ENCODE results near the gene HOXA13. TPM values are rescaled to one million over a fixed set of nuclear protein-coding genes. Genes with fewer than 3 reads are reported as not detected.

The HOXA13 gene
- total and polyA plus RNA-seq, 8 donors: 29.0 TPM; not detected in 7

DNA sequence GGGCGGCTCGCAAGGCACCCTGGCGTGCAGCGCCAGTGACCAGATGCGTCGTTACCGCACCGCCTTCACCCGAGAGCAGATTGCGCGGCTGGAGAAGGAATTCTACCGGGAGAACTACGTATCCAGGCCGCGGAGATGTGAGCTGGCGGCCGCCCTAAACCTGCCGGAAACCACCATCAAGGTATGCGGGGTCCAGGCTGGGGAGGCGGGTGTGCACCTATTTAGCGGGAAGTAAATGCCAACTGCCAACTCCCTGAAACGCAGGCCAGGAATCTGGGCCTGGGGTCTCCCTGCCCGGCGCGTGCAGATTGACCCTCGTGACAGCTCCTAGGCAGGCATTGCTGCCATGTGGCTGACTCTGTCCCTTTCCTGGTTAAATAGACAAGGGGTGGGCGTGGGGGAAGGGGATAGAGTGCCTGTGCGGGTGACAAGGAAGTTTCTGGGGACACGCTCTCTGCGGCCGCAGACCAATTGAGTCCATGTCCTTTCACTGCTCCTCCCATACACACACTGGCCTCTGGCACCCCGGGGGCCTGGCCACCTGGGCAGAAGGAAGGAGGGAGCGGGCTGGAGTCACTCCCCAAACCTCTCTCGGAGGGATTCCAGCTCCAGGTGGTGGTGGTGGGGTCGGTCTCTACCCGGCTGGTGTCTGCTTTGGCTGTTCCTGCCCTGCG, 45.4 kb upstream of the HOXA13 start:
- peaks cover 52 to 100% (median 100%) of the 10 kb centered on the region in 3 donors for H3K27me3 ChIP-seq
- no peak overlapping the region for H3K27ac ChIP-seq
- H3K4me1 ChIP-seq: peaks cover 27 to 63% (median 46%) of the 10 kb centered on the region in 4 donors
- H3K36me3 ChIP-seq: no peaks in the 10 kb centered on the region
- no peaks in the 10 kb centered on the region for H3K9me3 ChIP-seq
- intact Hi-C loops (cut with DNase I; ENCODE audit: low total_unique reads): no loop called here
- H3K4me3 ChIP-seq: peak overlapping the region in 3 of 4 donors; percentile 22 to 39 (median 28)
- WGBS, 5 donors: 8 to 17% (median 10%) methylated on average over 24 to 37 of the region's 37 CpGs
- TF ChIP-seq POLR2A (IDR thresholded peaks at IDR 0.05) (no peak), EP300 (IDR thresholded peaks at IDR 0.05) (no peak), CTCF (IDR thresholded peaks at IDR 0.05) (no peak), POLR2AphosphoS5 (IDR thresholded peaks at IDR 0.05) (no peak)
- DNase-seq: no peak

DNA sequence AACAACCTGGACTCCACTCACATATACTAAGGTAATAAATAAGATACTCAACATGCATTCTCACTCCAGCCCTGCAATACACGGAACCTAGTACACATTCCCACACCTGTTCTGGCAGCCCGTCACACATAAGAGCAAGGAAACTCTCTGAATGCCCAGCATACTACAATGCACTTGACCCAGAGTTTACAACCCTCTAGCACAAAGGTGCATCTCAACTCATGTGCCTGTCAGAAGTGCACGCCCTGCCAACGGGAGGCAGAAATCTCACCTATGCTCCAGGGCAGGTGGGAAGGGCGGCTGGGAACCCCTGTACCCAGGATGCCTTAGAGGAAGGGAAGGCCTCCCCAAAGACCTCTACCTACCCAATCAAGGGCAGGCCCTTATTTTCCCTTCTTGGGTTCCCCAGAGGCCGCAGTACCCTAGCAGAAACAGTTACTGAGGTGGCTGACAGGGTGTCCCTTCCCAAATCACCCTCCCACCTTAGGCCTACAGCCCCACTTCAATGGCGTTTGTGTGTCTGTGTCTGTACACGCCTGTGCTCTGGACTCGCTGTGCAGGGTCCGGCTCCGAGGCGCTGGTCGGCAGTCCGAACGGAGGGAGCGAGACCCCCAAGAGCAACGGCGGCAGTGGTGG, 44.7 kb upstream of the HOXA13 start:
- DNase-seq: no peak

GRCh38 chr7:27243340-27244163, 43.7 kb upstream of the HOXA13 start:
- DNase-seq: no peak
- TF ChIP-seq EP300 (IDR thresholded peaks at IDR 0.05) (no peak), POLR2AphosphoS5 (IDR thresholded peaks at IDR 0.05) (no peak), POLR2A (IDR thresholded peaks at IDR 0.05) (no peak)
- Histone ChIP-seq H3K9me3 (no peaks in the 10 kb centered on the region), H3K27ac (no peak overlapping the region), H3K4me3 (peak overlapping the region in 2 of 4 donors; percentile 25 to 33), H3K27me3 (peaks cover 51 to 100% (median 100%) of the 10 kb centered on the region in 3 donors), H3K36me3 (no peaks in the 10 kb centered on the region), H3K4me1 (peaks cover 34 to 66% (median 52%) of the 10 kb centered on the region in 4 donors)
- intact Hi-C loops (cut with DNase I; ENCODE audit: low total_unique reads): no loop called here
- 5 to 11% (median 6%) methylated on average over 32 to 43 of the region's 43 CpGs for WGBS, 5 donors

More for the DNA sequence above, 44.7 kb upstream of the HOXA13 start:
- Histone ChIP-seq H3K27ac (no peak overlapping the region), H3K9me3 (no peaks in the 10 kb centered on the region), H3K36me3 (no peaks in the 10 kb centered on the region), H3K27me3 (peaks cover 53 to 100% (median 100%) of the 10 kb centered on the region in 3 donors), H3K4me1 (peaks cover 29 to 67% (median 50%) of the 10 kb centered on the region in 4 donors), H3K4me3 (no peak overlapping the region)
- no peak for TF ChIP-seq POLR2AphosphoS5 (IDR thresholded peaks at IDR 0.05)
- TF ChIP-seq CTCF (IDR thresholded peaks at IDR 0.05): no peak
- TF ChIP-seq EP300 (IDR thresholded peaks at IDR 0.05): no peak
- no peak for TF ChIP-seq POLR2A (IDR thresholded peaks at IDR 0.05)
- intact Hi-C loops (cut with DNase I; ENCODE audit: low total_unique reads): no loop called here
- 10 to 21% (median 16%) methylated on average over 18 of the region's 18 CpGs for WGBS, 5 donors

DNA sequence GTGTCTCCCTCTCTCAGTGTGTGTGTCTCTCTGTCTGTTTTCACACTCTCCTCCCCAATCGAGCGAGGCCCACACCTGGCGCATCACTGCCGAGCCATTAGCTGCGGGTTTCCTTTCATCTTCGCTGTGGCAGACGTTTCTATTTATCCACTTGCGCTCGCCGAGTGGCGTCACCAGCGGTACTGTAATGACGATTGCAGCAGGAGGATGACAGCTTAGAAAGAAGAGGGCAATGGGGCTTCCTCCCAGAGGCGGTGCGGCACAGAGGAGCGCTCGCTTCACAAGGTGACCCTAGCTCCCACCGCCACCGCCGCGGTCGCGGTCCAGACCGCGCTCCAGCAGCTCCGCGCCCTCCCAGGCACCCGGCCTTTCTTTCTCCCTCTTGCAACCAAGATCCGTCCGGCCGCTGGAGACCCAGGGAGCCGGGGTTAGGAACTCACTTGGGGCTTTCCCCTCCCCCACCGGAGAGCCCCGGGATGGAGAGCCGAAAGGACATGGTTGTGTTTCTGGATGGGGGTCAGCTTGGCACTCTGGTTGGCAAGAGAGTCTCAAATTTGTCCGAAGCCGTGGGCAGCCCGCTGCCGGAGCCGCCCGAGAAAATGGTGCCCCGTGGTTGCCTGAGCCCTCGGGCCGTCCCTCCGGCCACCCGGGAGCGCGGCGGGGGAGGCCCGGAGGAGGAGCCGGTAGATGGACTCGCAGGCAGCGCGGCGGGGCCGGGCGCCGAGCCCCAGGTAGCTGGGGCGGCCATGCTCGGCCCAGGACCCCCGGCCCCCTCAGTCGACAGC, 42.9 kb upstream of the HOXA13 start, which contains the start of gene EVX1:
Gene EVX1 (plus strand): TSS at position 248 of the 785 bp plus-strand sequence. CDS start 229 bp downstream, at position 477.
- DNase-seq: no peak
- TF ChIP-seq POLR2AphosphoS5 (IDR thresholded peaks at IDR 0.05) (no peak), EP300 (IDR thresholded peaks at IDR 0.05) (no peak), POLR2A (IDR thresholded peaks at IDR 0.05) (no peak)
- Histone ChIP-seq H3K27me3 (peaks cover 50 to 100% (median 100%) of the 10 kb centered on the region in 3 donors), H3K36me3 (no peaks in the 10 kb centered on the region), H3K4me1 (peaks cover 34 to 66% (median 52%) of the 10 kb centered on the region in 4 donors), H3K4me3 (peak within 1 kb of the TSS in 2 of 4 donors; percentile 25 to 33), H3K9me3 (no peaks in the 10 kb centered on the region), H3K27ac (no peak within 1 kb of the TSS)
- 2 to 7% (median 5%) methylated on average over 35 to 62 of the region's 62 CpGs for WGBS, 5 donors
- intact Hi-C loops (cut with DNase I; ENCODE audit: low total_unique reads): no loop called here

Data from stomach (tissue), 9 donors.